AG08395 (cell line): ENCODE results near the gene INPP5K.
A peak's percentile ranks its signal among the peaks of the same experiment; 100 is the strongest.
"Not testable (repeated sequence)": the region's sequence is repeated elsewhere in the genome, so short reads cannot be mapped to it uniquely, and the experiment has no call there.

Experiments
- DNase-seq: peaks from one replicate; pipeline ENCODE4 v3.0.0; 2012; ENCODE audit warnings: mixed read lengths, low spot score

Gene INPP5K

GRCh38 chr17:1464186-1464585, 52.2 kb downstream of the INPP5K start:
- no peak for DNase-seq

GRCh38 chr17:1462164-1463112, 54.0 kb downstream of the INPP5K start:
- DNase-seq, result no peak

- no peak for DNase-seq
Measured at GRCh38 chr17:1461198-1461944, 55.0 kb downstream of the INPP5K start.

DNA sequence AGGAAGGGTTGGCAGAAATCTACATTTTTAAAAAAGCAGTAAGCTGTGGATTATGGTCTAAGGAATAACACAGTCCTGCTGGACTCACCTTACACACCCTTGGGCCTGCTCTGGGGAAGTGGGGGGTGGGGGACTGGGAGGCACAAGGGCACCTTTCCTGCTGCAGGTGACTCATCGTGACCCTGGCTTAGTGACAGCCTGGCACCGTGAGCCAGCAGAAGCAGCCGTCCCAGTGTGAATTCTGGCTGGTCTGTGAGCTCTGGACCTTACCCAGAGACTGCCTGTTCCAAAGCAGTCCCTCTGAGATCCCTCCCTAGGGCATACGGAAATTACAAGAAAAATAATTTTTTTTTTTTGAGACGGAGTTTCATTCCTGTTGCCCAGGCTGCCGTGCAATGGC, 56.2 kb downstream of the INPP5K start:
- peak; percentile 18 for DNase-seq

DNA sequence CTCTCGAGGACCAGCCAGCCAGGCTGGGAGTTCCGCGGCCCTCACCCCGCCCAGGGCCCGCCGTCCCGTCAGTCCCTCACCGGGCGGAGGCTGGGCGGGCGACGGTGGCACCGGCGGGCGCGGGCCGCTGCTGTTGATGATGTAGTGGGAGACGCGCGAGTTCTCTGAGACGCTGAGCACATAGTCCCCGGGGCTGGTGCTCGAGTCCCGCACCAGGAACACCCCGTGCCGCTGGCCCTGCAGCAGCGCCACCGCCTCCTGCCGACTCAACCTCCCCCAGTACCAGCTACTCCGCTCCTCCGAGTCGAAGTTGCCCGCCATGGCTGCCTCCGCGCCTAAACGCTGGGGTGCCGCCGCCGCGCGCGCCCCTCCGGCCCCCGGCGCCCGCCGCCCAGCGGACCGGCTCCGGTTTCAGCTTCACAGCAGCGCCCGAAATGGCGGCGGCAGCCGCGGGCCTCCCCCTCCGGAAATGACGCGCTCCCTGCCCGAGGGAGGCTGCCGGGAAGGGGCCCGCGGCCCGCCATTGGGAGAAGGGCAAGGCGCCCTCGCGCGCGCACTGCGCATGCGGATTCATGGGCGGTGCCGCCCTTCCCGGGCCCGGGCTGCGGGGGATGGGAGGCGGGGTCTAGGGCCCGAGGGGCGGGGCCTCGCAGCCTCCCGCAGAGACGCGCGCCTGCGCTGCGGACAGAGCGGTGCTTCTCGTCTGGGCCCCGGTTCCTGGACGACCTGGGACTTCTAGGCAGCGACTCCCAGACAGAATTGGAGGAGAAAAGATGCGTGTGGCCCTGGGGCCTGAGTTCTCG, 60.4 kb downstream of the INPP5K start, which contains the start of gene CRK:
Gene CRK (minus strand): TSS at position 436 of the 803 bp plus-strand sequence. CDS start 115 bp downstream, at position 321.
- peak; percentile 100 for DNase-seq

DNA sequence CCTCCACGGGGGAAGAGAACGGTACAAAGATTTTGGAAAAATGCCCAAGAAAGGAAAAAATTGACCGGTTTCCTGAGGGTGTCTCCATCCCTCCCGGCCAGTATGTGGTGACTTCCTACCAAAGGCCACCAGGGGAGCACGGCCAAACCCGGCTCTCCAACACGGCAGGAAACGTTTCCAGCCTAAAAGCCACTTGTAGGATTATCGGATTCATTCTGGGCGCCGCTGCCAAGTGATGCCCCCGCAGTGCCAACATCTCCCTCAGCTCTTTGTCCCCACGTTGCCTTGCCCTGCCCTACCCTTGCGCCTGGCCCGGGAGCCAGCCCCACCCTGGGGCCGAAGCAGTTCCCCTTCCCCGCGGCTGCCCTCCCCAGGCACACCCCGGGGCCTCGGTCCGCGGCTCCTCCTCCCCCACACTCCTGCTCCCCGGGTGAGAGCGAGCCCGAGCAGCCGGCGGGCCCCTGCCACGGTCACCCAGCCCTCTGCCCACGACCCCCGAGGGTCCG, 61.1 kb downstream of the INPP5K start:
- DNase-seq, result peak; percentile 84

- DNase-seq, result no peak
Measured at GRCh38 chr17:1454541-1454940, 61.9 kb downstream of the INPP5K start.

- not testable (repeated sequence) for DNase-seq
Measured at GRCh38 chr17:1453694-1454093, 62.7 kb downstream of the INPP5K start.

GRCh38 chr17:1452836-1453235, 63.6 kb downstream of the INPP5K start:
- DNase-seq, result no peak

- DNase-seq, result not testable (repeated sequence)
Measured at GRCh38 chr17:1450261-1450660, 66.2 kb downstream of the INPP5K start.

DNA sequence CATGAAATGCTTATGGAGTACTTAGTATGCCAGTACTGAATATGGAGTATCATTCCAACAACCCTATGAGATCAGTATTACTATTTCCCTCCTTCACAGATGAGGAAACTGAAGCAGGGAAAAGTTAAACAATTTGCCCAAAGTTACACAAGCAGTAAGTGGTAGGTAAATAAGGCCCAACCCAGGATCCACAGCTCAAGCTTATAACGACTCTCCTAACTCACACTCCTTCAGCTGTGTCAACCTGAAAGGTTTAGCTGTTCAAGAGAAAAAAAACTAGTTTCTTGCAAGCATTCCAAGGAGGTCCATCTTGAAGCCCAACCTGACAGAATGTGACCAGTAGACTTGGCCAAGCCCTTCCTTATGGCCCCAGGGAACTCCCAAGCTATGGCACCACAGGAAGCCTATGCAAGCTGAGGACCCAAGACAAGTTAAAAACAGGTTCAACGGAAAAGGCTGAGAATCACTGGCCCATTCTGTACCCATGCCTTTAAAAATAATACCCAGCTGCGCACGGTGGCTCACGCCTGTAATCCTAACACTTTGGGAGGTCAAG, 66.9 kb downstream of the INPP5K start:
- no peak for DNase-seq

- no peak for DNase-seq
Measured at GRCh38 chr17:1447052-1447451, 69.4 kb downstream of the INPP5K start.

GRCh38 chr17:1446201-1446600, 70.2 kb downstream of the INPP5K start:
- DNase-seq, result no peak

DNA sequence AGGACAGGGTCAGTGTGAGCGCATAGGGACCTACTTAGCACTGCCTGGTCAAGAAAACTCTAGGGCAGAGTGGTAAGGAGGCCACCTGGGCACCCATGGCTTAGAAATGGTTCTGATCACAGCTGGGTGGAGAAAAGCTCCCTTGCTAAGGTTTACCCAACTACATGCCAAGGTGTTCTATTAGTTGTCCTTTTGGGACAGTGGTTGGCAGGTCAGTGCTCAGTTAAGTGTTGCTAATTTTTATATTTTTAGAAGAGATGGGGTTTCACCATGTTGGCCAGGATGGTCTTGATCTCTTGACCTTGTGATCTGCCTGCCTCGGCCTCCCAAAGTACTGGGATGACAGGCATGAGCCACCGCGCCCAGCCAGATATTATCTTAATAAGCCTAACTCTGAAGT, 70.7 kb downstream of the INPP5K start:
- not testable (repeated sequence) for DNase-seq
